Activated T-helper 1 cell treated with anti-CD3 and anti-CD28 coated beads, Interleukin-12 subunit alpha, Interleukin-12 subunit beta, Interleukin-2, Interleukin-4 antibody, amounts not matched to agents 30 ng/mL and 10 ng/mL and 1 ng/mL, durations not matched to agents 14 hours and 24 hours and 36 hours (primary cell): ENCODE results near the gene PPP4R1. TPM values are rescaled to one million over a fixed set of nuclear protein-coding genes. Genes with fewer than 3 reads are reported as not detected.

Experiments used
- DNase-seq: peaks from one replicate; pipeline ENCODE4 v3.0.0; 2021; ENCODE audit warnings: low spot score
- H3K27ac Mint-ChIP-seq: one replicate; pipeline ENCODE4 v1.8.0; 2021; ENCODE audit warnings: mild to moderate bottlenecking, mixed read lengths
- H3K27me3 Mint-ChIP-seq: one replicate; pipeline ENCODE4 v1.8.0; 2022; ENCODE audit warnings: mild to moderate bottlenecking, moderate library complexity, mixed read lengths; ENCODE audit not compliant: insufficient read depth
- H3K36me3 Mint-ChIP-seq: one replicate; pipeline ENCODE4 v1.8.0; 2021; ENCODE audit warnings: low read depth, mixed read lengths
- H3K4me1 Mint-ChIP-seq: one replicate; pipeline ENCODE4 v1.8.0; 2021; ENCODE audit warnings: low read depth, mixed read lengths
- H3K4me3 Mint-ChIP-seq: one replicate; pipeline ENCODE4 v1.8.0; 2021; ENCODE audit warnings: mild to moderate bottlenecking, moderate library complexity, mixed read lengths
- H3K9me3 Mint-ChIP-seq: one replicate; pipeline ENCODE4 v1.8.0; 2021; ENCODE audit warnings: mixed read lengths
- intact Hi-C: fragments of 100-400 bp; cut with micrococcal nuclease; formaldehyde crosslinking; loops from one replicate; pipeline ENCODE4 v1.15.1; 2024
- total RNA-seq: library from RNA; stranded (reverse); gene quantifications from 2 replicates; pipeline ENCODE4 v1.2.3, GENCODE V29; 2022

Gene PPP4R1
- total RNA-seq, 1 donor from 2014 or later, result 49.5 TPM

DNA sequence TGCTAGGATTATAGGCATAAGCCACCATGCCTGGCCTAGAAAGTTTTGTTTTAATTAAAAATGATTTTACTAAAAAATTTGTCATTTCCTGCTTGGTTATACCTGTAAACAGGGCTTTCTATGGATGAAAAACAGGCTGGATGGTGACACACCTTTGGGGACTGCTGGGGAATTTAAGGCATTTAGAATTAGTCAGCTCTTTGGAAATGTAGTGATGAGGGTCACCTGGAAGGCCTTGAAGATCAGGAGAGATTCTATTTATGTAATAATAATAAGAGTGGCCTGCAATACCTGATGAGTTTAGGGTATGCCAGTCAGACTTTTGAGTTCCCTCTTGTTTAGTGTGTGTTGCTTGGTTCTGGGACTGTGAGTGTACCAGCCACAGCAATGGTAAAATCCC lies 87.9 kb downstream of the PPP4R1 start:
- Mint-ChIP-seq H3K9me3 (peaks cover 19% of the 10 kb centered on the region), H3K4me1 (peaks cover 10% of the 10 kb centered on the region), H3K27ac (no peak overlapping the region), H3K27me3 (no peaks in the 10 kb centered on the region), H3K4me3 (no peak overlapping the region), H3K36me3 (peaks cover 46% of the 10 kb centered on the region)
- DNase-seq, result no peak
- intact Hi-C loops, result no loop called here

DNA sequence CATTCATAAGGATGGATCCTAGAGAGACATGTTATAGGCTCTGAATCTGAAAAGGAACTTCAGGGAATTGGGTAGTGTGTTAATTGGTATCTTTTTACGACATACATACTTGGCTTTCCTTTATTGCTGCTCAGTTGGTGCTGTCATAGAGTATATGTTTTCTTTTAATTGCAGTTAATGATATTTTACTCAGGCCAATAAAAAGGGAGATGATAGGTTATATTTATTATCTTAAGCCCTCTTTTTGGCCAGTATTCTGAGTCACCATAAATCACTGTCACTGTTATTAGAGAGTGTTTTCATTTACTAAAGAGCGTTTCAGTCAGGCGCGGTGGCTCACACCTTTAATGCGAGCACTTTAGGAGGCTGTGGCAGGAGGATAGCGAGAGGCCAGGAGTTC lies 91.4 kb downstream of the PPP4R1 start:
- peaks cover 10% of the 10 kb centered on the region for H3K9me3 Mint-ChIP-seq
- H3K27ac Mint-ChIP-seq, result no peak overlapping the region
- H3K4me1 Mint-ChIP-seq, result no peaks in the 10 kb centered on the region
- peaks cover 31% of the 10 kb centered on the region for H3K36me3 Mint-ChIP-seq
- no peak overlapping the region for H3K4me3 Mint-ChIP-seq
- DNase-seq, result no peak
- intact Hi-C loops, result no loop called here
- H3K27me3 Mint-ChIP-seq, result no peaks in the 10 kb centered on the region

DNA sequence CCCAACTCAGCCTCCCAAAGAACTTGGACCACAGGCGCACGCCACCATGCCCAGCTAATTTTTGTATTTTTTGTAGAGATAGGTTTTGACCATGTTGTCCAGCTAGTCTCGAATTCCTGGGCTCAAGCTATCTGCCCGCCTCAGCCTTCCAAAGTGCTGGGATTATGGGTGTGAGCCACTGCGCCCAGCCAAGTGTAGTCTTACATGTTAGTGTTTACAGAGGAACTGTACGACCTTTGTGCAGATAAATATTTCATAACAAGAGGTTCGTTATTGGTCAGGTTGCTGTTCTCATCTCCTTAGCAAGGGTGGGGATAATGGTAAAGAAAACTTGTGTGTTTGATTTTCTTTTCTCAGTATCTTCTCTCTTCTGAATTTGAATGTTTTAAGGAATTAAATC lies 92.6 kb downstream of the PPP4R1 start:
- H3K36me3 Mint-ChIP-seq, result peaks cover 21% of the 10 kb centered on the region
- H3K4me1 Mint-ChIP-seq, result no peaks in the 10 kb centered on the region
- DNase-seq, result no peak
- no peaks in the 10 kb centered on the region for H3K27me3 Mint-ChIP-seq
- no peak overlapping the region for H3K27ac Mint-ChIP-seq
- H3K9me3 Mint-ChIP-seq, result no peaks in the 10 kb centered on the region
- no peak overlapping the region for H3K4me3 Mint-ChIP-seq
- intact Hi-C loops, result no loop called here

DNA sequence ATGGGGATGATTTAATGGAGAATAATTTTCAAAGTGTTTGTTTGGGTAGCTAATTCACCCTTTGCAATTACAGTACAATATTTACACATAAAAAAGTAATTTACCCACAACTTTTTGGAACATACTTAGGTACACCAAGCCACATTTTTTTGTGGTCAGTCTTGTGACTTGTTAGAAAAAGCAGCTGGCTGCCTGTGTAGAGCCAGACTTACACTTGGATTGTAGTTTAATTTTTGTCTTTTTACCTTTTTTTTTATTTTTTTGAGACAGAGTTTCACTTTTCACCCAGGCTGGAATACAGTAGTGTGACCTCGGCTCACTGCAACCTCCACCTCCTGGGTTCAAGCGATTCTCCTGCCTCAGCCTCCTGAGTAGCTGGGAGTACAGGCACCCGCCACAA lies 93.7 kb downstream of the PPP4R1 start:
- no peak for DNase-seq
- Mint-ChIP-seq H3K27me3 (no peaks in the 10 kb centered on the region), H3K27ac (no peak overlapping the region), H3K4me1 (peaks cover 7% of the 10 kb centered on the region), H3K9me3 (no peaks in the 10 kb centered on the region), H3K4me3 (no peak overlapping the region), H3K36me3 (peaks cover 18% of the 10 kb centered on the region)
- intact Hi-C loops, result no loop called here

DNA sequence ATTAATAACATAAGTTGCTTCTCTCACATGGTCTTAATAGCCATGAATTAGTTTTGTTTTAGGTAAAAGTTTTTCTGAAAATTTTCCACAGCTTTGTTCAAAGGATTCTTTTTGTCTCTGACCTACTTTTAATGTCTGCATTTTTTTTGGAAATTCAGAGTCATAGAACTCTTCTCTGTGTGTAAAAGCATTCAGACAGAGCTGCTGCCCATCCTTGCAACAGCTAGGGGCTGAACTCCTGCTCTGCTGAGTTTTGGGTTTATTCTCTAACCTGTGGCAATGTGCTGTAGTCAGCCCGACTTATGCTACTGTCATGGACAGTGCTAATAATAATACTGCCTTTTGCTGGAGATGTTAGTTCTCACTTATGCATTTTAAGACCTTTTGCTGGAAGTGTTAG lies 95.0 kb downstream of the PPP4R1 start:
- no peak overlapping the region for H3K4me3 Mint-ChIP-seq
- H3K9me3 Mint-ChIP-seq, result no peaks in the 10 kb centered on the region
- H3K4me1 Mint-ChIP-seq, result peaks cover 12% of the 10 kb centered on the region
- no peaks in the 10 kb centered on the region for H3K27me3 Mint-ChIP-seq
- intact Hi-C loops, result loop anchor here (5.0 kb wide), 1 partner anchor 372 kb away; no protein-coding TSS in a partner anchor
- no peak overlapping the region for H3K27ac Mint-ChIP-seq
- peaks cover 15% of the 10 kb centered on the region for H3K36me3 Mint-ChIP-seq
- no peak for DNase-seq

DNA sequence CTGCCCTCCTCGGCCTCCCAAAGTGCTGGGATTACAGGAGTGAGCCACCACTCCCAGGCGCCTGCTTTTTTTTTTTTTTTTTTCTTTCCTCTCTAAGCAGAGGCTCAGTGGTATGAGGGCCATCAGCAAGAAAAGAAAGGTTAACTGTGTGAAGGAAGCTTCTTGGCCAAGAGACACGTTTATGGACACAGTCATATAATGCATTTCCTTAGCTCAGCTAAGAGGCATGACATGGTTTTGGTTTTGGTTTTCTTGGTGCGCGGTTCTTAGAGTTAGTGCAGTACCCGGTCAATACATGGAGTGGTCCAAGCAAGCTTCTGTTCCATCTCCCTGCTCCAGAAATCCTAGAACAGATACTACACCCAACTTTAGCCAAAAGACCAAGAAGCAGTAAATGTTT lies 96.5 kb downstream of the PPP4R1 start:
- intact Hi-C loops, result loop anchor here (5.0 kb wide), 1 partner anchor 371 kb away; no protein-coding TSS in a partner anchor
- no peak for DNase-seq
- Mint-ChIP-seq H3K4me1 (peaks cover 12% of the 10 kb centered on the region), H3K36me3 (peaks cover 13% of the 10 kb centered on the region), H3K4me3 (no peak overlapping the region), H3K27ac (no peak overlapping the region), H3K27me3 (no peaks in the 10 kb centered on the region), H3K9me3 (no peaks in the 10 kb centered on the region)

DNA sequence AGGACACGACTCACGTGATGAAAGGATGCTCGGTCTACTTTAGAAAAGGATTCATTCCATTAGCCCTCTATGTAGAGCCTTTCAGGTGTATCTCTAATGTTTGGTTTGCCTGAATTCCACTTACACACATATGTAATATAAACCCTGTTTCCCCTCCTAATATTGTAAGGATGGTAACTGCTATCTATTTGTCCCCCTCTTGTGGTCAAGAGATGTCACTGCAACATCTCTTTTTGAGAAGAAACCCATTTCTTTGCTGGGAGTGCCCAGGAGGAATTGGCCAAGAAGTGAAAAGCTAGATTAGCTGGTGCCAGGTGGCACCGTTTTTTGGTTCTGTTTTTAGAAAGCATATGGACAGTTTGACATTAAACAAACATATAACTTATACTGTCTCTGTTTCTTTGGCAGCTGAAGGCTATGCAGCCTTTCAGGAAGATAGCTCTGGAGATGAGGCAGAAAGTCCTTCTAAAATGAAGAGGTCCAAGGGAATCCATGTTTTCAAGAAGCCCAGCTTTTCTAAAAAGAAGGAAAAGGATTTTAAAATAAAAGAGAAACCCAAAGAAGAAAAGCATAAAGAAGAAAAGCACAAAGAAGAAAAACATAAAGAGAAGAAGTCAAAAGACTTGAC lies 97.8 kb downstream of the PPP4R1 start:
- Mint-ChIP-seq H3K27me3 (no peaks in the 10 kb centered on the region), H3K4me3 (no peak overlapping the region), H3K36me3 (peaks cover 6% of the 10 kb centered on the region), H3K4me1 (peaks cover 12% of the 10 kb centered on the region), H3K27ac (no peak overlapping the region), H3K9me3 (no peaks in the 10 kb centered on the region)
- intact Hi-C loops, result loop anchor here (1.0 to 5.0 kb wide), 5 partner anchors 41 to 862 kb away; partner anchors contain the start of genes RALBP1 and TWSG1
- no peak for DNase-seq

DNA sequence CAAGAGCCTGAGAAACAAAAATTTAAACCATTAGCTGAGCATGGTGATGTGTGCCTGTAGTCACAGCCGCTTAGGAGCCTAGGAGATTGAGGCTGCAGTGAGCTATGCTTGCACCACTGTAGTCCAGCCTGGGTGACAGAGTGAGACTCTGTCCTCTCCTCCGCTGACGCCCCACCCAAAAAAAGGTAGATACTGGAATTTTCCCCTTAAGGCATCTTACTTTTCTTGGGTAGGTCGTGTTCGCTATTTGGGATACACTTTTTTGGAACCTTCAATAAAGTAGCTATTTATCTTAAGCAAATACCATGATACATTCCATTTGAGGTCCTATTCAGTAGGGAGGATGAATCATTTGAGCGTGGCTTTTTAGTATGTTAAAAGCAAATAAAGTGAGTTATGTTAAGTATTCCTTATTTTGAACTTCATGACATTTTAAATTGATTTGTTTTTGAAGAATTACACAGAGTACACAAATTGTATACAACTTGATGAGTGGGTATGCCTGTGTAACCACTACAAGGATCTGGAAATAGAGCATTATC lies 100.3 kb downstream of the PPP4R1 start:
- H3K27me3 Mint-ChIP-seq, result no peaks in the 10 kb centered on the region
- H3K27ac Mint-ChIP-seq, result no peak overlapping the region
- H3K36me3 Mint-ChIP-seq, result peaks cover 4% of the 10 kb centered on the region
- intact Hi-C loops, result no loop called here
- no peaks in the 10 kb centered on the region for H3K9me3 Mint-ChIP-seq
- H3K4me1 Mint-ChIP-seq, result peaks cover 12% of the 10 kb centered on the region
- no peak for DNase-seq
- H3K4me3 Mint-ChIP-seq, result no peak overlapping the region

DNA sequence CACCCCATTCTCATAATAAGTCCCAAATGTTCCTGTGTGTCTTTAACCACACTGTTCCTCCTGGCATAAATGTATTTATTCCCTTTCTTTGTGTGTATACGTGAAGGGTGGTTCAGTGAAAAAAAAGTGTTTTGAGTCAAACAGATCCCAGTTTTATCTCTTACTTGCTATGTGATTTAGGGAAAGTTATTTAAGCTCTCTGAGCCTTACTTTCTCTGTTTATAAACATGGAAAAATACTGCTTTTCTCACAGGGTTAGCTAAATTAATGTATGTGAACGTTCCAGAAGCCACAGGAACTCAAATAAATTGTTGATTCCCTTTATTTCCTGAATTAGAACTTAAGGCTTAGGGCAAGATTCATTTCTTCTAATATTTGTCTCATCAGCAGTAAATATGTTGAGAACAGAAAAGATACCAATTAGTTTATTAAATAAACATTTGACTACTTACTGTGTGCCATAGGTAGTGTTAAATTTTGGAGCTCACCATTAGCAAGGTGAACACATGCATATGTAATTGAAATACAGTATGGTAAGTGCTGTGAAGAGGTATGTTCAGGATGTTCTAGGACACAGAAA lies 105.8 kb downstream of the PPP4R1 start:
- intact Hi-C loops, result no loop called here
- no peaks in the 10 kb centered on the region for H3K4me1 Mint-ChIP-seq

DNA sequence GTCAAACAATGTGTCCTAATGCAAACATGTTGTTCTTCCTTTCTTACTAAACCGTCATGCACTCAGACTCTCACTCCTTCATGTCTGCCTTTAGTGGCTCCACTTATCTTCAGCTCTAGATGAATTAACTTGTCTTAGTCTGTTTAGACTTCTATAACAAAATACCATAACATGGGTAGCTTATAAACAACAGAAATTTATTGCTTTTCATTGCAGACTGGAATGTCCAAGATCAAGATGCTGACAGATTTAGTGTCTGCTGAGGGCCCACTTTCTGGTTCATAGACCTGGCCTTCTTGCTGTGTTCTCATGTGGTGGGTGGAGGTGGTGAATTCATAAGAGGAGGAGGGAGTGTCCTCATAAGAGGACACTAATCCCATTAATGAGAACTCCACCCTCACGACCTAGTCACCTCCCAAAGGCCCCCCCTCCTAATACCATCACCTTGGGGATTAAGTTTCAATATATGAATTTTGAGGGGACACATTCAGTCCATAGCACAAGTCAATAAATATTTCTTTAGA lies 106.7 kb downstream of the PPP4R1 start:
- Mint-ChIP-seq H3K4me1 (no peaks in the 10 kb centered on the region), H3K27me3 (no peaks in the 10 kb centered on the region), H3K4me3 (no peak overlapping the region), H3K36me3 (peaks cover 1% of the 10 kb centered on the region), H3K9me3 (peaks cover 8% of the 10 kb centered on the region), H3K27ac (no peak overlapping the region)
- no peak for DNase-seq
- intact Hi-C loops, result no loop called here

More for the DNA sequence above, 105.8 kb downstream of the PPP4R1 start:
- no peak for DNase-seq
- Mint-ChIP-seq H3K27ac (no peak overlapping the region), H3K4me3 (no peak overlapping the region), H3K36me3 (peaks cover 1% of the 10 kb centered on the region), H3K9me3 (peaks cover 1% of the 10 kb centered on the region), H3K27me3 (no peaks in the 10 kb centered on the region)

DNA sequence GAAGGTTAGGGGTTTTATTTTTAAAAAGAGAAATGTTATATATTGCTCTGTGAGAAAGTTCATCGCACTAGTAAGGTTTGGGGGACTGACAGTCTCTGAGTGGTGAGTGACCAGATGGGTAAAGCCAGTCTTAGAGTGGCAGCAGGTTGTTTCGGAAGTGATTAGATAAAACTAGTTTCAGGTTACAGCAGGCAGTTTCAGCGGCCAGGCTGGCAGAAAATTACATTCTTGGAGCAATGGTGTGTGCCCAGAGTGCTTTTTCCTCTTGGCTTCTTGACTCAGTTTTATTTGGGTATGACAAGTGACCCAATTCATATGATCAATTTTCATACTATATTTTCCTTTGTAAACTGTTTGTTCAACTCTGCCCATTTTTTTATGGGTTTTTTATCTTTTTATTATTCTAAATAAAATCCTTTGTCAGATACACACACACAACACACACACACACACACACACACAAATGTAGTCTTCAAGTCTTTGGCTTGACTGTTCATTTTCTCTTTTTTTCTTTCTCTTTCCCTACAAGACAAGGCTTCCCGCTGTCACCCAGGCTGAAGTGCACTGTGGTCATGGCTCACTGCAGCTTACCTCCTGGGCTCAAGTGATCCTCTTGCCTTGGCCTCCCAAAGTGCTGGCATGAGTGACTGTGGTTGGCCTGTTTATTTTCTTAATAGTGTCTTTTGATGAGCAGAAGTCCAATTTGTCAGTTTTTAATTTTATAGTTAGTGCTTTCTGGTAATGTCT lies 108.1 kb downstream of the PPP4R1 start:
- Mint-ChIP-seq H3K36me3 (peaks cover 5% of the 10 kb centered on the region), H3K27me3 (no peaks in the 10 kb centered on the region), H3K27ac (no peak overlapping the region), H3K9me3 (peaks cover 17% of the 10 kb centered on the region), H3K4me3 (no peak overlapping the region), H3K4me1 (no peaks in the 10 kb centered on the region)
- intact Hi-C loops, result no loop called here
- DNase-seq, result no peak
